Skeletal muscle cell (primary cell): ENCODE results near the gene ADAMTS14.
A peak's percentile ranks its signal among the peaks of the same experiment; 100 is the strongest.

Experiments
- DNase-seq: peaks from one replicate; pipeline ENCODE4 v3.0.0-alpha.2; 2010; ENCODE audit warnings: low read depth
- H3K4me3 ChIP-seq: 2 replicates; pipeline ENCODE4 v1.5.1; 2011; ENCODE audit warnings: low read depth, mild to moderate bottlenecking, control low read depth, low read length, moderate library complexity

The ADAMTS14 gene

DNA sequence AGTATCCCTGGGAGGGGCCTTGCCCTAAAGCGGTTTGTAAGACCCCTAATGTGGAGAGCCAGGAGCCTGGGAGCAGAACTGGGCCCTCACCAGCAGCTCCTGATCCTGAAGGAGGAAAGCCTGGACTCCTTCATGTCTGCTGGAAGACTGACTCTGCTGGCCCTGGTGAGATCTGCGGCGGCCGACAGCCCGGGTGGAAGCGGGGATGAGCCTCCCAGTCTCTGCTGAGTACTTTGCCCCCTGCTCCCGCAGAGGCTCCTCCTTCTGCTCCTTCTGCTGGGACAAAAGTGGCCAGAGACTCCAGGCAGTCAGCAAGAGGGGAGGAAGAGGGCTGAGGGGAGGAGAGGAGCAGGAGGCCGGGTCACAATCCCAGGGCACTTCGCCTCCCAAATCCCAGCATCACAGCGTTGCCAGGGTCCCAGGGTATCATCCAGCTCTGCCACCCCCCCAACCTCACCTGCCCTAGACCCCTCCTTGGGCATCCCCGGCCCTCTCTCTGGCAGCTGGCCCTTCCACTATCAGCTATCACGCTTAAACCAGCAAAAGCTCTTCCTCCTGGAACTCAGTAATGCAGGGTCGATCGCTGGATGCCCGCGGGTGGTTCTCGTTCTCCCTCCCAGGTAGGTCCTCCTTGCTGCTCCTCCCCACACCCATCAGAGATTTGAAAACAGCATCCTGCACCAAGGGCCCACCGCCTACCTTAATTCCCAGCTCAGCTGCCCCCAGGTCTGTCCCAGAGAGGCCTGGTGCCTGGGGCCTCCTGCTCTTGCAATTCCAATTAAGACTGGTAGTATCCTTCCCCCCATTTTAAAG lies 105.0 kb downstream of the ADAMTS14 start:
- DNase-seq, result no peak
- H3K4me3 ChIP-seq, result no peak overlapping the region

GRCh38 chr10:70778267-70778924 lies 106.1 kb downstream of the ADAMTS14 start:
- DNase-seq, result no peak
- H3K4me3 ChIP-seq, result no peak overlapping the region

GRCh38 chr10:70779088-70779487 lies 106.8 kb downstream of the ADAMTS14 start:
- no peak for DNase-seq
- H3K4me3 ChIP-seq, result no peak overlapping the region

DNA sequence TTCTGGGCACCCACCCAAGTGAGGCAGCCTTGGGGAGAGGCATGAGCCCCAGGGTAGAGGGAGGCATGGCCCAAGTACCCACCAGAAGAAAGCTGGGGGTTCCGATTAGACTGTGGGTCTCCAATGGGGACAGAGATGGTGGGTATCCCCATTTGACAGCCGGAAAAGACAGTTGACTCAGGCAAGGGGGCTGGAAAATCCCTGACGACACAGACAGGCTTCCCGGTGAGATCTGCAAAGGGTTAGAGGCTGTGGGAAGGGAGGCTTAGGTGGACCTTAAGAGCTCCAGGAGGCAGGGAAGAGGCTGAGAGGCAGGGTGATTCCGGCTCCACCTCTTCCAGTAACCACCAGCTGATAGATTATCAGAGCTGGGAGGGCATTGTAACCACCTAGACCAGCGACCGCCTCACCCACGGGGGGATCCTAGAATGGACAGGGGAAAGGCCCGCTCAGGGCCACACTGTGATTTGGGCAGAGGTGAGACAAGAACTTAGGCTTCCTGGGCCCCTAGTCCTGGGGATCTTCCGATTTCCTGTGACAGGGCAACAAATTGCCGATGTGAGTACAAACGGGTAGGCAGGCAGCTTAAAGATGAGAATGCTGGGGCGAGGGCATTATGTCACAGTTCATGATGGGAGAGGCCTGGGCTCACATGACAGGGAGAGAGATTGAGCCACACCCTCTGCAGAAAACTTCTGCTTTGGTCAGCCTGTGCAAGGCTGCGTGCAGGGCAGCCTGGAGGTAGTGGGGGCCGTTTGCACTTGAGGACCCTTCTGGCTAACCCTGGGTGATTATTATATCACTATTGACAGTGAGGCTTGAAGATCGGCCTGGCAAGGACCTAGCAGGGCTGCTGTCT lies 107.4 kb downstream of the ADAMTS14 start:
- DNase-seq, result no peak

GRCh38 chr10:70780370-70780760 lies 108.1 kb downstream of the ADAMTS14 start:
- no peak for DNase-seq
- H3K4me3 ChIP-seq, result no peak overlapping the region

More for the DNA sequence above, 107.4 kb downstream of the ADAMTS14 start:
- no peak overlapping the region for H3K4me3 ChIP-seq

- H3K4me3 ChIP-seq, result no peak overlapping the region
- DNase-seq, result no peak
Observed at GRCh38 chr10:70780772-70781171, 108.5 kb downstream of the ADAMTS14 start.

DNA sequence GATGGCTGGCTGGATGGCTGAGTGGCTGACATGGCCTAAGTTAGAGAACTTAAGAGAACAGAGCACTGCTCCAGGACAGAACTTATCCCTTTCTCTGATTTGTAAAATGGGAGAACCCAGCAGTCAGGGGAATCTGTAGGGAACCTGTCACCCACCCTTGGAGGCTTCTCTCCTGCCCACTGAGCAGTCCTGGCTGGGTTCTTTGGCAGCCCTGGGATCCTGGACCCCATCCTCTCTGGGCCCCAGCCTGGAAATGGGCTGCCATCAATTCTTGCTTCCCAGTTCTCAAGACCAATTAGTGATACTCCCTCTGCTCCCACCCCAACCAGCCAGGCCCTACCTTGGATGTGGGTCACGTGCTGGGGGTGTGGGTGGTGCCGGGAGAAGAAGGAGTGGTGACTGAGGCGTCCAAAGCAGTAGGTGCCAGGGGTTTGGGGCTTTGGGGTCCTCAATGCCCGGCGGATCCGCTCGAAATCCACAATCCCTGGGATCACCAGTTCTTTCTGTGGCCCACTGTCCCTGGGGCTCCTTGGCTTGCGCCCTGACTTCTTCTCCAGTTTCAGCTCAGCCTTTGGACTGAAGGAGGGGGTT lies 109.2 kb downstream of the ADAMTS14 start:
- DNase-seq, result no peak
- H3K4me3 ChIP-seq, result no peak overlapping the region

DNA sequence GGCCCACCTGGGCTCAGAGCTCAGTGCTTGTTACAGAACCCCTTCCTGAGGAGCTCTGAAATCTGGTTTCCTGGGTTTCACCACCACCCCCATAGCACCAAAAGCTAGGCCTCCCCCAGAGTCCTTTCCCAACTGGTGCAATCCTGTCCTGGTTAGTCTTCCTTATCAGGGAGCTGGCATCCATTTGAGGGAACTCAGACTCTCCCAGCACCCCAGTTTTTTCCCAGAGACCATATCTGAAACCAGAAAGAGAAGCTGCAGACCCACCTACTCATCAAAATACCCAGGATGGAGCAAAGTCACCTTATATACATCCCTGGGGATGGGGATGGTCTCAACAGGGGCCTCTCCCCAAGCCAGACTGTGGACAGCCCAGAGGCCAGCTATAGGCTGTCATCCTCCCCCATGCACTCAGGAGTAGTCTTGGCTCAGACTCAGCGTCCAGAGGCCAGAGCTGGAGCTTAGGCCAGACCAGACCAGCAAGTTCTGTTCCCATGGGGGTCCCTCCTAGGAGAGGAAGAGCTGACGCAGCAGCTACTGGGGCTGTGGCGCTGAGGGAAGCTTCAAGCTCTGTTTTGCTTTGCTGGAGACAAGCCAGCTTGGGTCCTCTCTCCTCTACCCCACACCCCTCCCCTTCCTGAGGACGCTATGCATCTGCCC lies 109.9 kb downstream of the ADAMTS14 start:
- H3K4me3 ChIP-seq, result no peak overlapping the region
- DNase-seq, result no peak

GRCh38 chr10:70782746-70783680 lies 110.7 kb downstream of the ADAMTS14 start:
- DNase-seq, result no peak

DNA sequence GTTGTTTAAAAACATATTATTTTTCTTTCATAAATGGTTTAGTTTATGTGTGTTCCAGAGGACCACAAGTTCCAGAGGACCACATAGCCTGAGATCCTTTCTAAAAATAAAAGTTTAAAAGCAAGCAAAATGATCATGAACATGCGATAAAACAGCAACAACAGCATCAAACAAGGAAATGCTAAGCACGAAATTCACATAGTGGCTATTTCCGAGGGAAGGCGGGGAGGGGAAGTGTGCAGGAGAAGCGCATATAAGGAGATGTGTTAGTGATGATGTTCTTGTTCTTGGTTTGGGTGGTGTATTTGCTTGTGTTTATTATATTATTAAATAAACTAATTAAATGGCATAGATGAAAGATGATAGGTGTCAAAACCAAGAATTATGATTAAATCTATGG lies 111.7 kb downstream of the ADAMTS14 start:
- DNase-seq, result no peak
- H3K4me3 ChIP-seq, result no peak overlapping the region

More at GRCh38 chr10:70782746-70783680, 110.7 kb downstream of the ADAMTS14 start:
- H3K4me3 ChIP-seq, result no peak overlapping the region

- no peak overlapping the region for H3K4me3 ChIP-seq
- DNase-seq, result no peak
Observed at GRCh38 chr10:70784471-70784870, 112.2 kb downstream of the ADAMTS14 start.

GRCh38 chr10:70785190-70785589 lies 112.9 kb downstream of the ADAMTS14 start, which contains the start of gene TBATA:
TSS of gene TBATA (minus strand) at chr10:70785377. CDS start at chr10:70783379, 1,998 bp downstream.
- no peak within 1 kb of the TSS for H3K4me3 ChIP-seq
- no peak for DNase-seq

DNA sequence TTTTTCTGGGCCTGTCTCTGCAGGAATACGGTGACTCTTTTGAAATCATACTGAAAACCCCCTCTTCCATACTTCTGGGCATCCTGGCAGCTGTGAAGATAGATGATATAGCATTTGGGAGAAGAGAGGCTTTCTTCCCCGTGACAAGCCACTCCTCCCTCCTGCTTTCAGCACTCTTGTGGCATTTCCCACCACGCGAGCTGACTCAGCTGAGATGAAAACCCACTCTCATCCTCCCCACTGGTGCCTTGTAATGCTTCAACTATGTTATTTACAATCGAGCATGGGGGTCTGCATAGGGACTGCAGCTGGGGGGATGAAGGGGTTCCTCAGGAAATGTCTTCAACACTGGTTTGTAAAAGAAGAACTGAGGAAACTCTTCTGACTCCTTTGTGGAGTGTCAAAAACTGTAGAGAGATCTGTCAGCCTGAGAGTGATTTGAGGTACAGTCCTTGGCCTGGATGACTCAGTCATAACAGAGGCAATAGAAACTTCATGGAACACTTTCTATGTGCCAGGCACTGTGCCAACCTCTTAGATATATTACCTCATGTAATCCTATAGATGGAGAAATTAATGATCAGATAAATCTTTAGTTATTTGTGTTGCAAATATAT lies 114.6 kb downstream of the ADAMTS14 start:
- DNase-seq, result peak; percentile 31
- no peak overlapping the region for H3K4me3 ChIP-seq

GRCh38 chr10:70791386-70792039 lies 119.2 kb downstream of the ADAMTS14 start:
- no peak overlapping the region for H3K4me3 ChIP-seq
- no peak for DNase-seq

- no peak overlapping the region for H3K4me3 ChIP-seq
Observed at GRCh38 chr10:70795613-70796012, 123.3 kb downstream of the ADAMTS14 start.

GRCh38 chr10:70797840-70798239 lies 125.5 kb downstream of the ADAMTS14 start:
- no peak overlapping the region for H3K4me3 ChIP-seq
- no peak for DNase-seq

More at GRCh38 chr10:70795613-70796012, 123.3 kb downstream of the ADAMTS14 start:
- DNase-seq, result no peak

DNA sequence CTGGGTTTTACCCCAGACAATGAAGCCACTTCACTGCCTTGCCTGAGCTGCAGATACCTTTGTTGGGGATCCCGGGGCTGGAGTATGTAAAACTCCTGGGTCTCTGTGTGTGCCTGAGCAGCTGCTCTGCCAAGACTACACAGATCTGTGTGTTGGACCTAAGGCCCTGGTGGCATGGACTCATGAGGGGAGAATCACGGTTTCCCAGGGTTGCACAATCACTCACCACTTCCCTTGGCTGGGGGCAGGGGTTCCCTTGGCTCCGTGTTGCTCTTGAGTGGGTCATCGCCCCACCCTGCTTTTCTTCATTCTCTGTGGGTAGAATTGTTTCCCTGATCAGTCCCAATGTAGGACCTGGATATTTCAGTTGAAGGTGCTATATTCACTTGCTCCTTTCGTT lies 126.8 kb downstream of the ADAMTS14 start:
- DNase-seq, result no peak
- H3K4me3 ChIP-seq, result no peak overlapping the region
